ENCODE data around the gene MED9. TPM values are rescaled to one million over a fixed set of nuclear protein-coding genes. Genes with fewer than 3 reads are reported as not detected.
A peak's percentile ranks its signal among the peaks of the same experiment; 100 is the strongest.

Gene MED9
- total RNA-seq, 1 donor from 2014 or later: 11.9 TPM

- Histone ChIP-seq H3K4me3 (ENCODE audit: low read depth, low read length) (no peak overlapping the region), H3K36me3 (ENCODE audit: control insufficient read depth, insufficient read depth, low read length) (no peaks in the 10 kb centered on the region)
These were observed 33.6 kb upstream of the MED9 start for GRCh38 chr17:17443173-17443572.

DNA sequence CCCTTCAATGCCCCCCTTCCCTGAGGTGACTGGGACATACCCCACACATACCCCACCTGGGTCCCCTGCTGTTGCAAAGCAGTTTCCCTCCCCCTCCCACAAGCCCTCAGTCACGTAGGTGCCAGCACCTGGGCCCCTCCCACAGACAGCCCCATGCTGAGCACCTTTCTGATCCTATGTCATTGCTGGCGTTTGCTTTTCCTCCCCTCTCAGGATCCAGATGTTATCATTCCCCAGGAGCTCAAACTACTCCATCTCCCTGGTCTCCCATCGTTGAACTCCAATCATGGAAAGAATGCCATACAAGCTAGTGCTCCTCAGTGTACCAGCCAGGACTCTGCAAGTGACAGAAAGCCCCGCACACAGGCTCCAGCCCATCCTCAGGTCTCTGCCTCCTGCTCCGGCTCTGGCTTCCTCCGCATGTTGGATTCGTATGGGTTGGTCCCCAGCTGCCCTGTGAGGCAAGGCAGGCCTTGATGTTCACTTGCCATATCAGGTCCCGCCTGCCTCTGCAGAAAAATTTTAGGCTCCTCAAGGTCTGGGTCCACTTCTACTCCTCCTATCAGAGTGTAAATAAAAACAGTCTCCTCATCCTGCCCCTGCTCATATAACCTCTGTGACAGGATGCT lies 31.4 kb upstream of the MED9 start:
- TF ChIP-seq CTCF (IDR thresholded peaks at IDR 0.05; ENCODE audit: insufficient read depth, low read length, poor library complexity, severe bottlenecking): no peak
- Histone ChIP-seq H3K36me3 (ENCODE audit: control insufficient read depth, insufficient read depth, low read length) (no peaks in the 10 kb centered on the region), H3K27me3 (ENCODE audit: control insufficient read depth, insufficient read depth, low read length) (no peaks in the 10 kb centered on the region), H3K4me3 (ENCODE audit: low read depth, low read length) (no peak overlapping the region)
- no peak for DNase-seq (ENCODE audit: low read depth)

More at GRCh38 chr17:17443173-17443572, 33.6 kb upstream of the MED9 start:
- DNase-seq (ENCODE audit: low read depth): no peak
- no peaks in the 10 kb centered on the region for H3K27me3 ChIP-seq (ENCODE audit: control insufficient read depth, insufficient read depth, low read length)
- no peak for TF ChIP-seq CTCF (IDR thresholded peaks at IDR 0.05; ENCODE audit: insufficient read depth, low read length, poor library complexity, severe bottlenecking)

GRCh38 chr17:17445925-17446665 lies 30.7 kb upstream of the MED9 start:
- no peak for TF ChIP-seq CTCF (IDR thresholded peaks at IDR 0.05; ENCODE audit: insufficient read depth, low read length, poor library complexity, severe bottlenecking)
- H3K36me3 ChIP-seq (ENCODE audit: control insufficient read depth, insufficient read depth, low read length): no peaks in the 10 kb centered on the region
- H3K27me3 ChIP-seq (ENCODE audit: control insufficient read depth, insufficient read depth, low read length): no peaks in the 10 kb centered on the region
- peak; percentile 97 for DNase-seq (ENCODE audit: low read depth)
- no peak overlapping the region for H3K4me3 ChIP-seq (ENCODE audit: low read depth, low read length)

GRCh38 chr17:17446666-17447155 lies 30.1 kb upstream of the MED9 start:
- Histone ChIP-seq H3K4me3 (ENCODE audit: low read depth, low read length) (no peak overlapping the region), H3K27me3 (ENCODE audit: control insufficient read depth, insufficient read depth, low read length) (no peaks in the 10 kb centered on the region), H3K36me3 (ENCODE audit: control insufficient read depth, insufficient read depth, low read length) (no peaks in the 10 kb centered on the region)
- DNase-seq (ENCODE audit: low read depth): no peak
- TF ChIP-seq CTCF (IDR thresholded peaks at IDR 0.05; ENCODE audit: insufficient read depth, low read length, poor library complexity, severe bottlenecking): no peak

GRCh38 chr17:17447264-17447663 lies 29.5 kb upstream of the MED9 start:
- TF ChIP-seq CTCF (IDR thresholded peaks at IDR 0.05; ENCODE audit: insufficient read depth, low read length, poor library complexity, severe bottlenecking): no peak
- H3K27me3 ChIP-seq (ENCODE audit: control insufficient read depth, insufficient read depth, low read length): no peaks in the 10 kb centered on the region
- H3K36me3 ChIP-seq (ENCODE audit: control insufficient read depth, insufficient read depth, low read length): no peaks in the 10 kb centered on the region
- H3K4me3 ChIP-seq (ENCODE audit: low read depth, low read length): no peak overlapping the region
- no peak for DNase-seq (ENCODE audit: low read depth)

Data from kidney epithelial cell (primary cell).